HEK293 (cell line): ENCODE measurements around the gene KSR1.

Experiments
- CTCF ChIA-PET: fragments of 350-600 bp; formaldehyde crosslinking; extraction: SDS; loops from one replicate; lab custom pipeline; 2021; ENCODE audit warnings: antibody characterized with exemption; lab: Yijun Ruan, JAX
- POLR2A ChIA-PET: fragments of 300-600 bp; formaldehyde crosslinking; extraction: SDS; loops from one replicate; lab custom pipeline; 2020; ENCODE audit warnings: antibody characterized with exemption, inconsistent platforms; lab: Yijun Ruan, JAX
- H3K27ac ChIP-seq: fragments of 200-500 bp; sonication (Bioruptor generic); 2 replicates; pipeline ENCODE4 v1.5.1; 2014; ENCODE audit warnings: low read depth, low read length, control low read depth, inconsistent platforms; ENCODE audit errors: extremely low read depth
- H3K36me3 ChIP-seq, 2 experiments: fragments of 200-500 bp in 1 of 2; sonication (Bioruptor generic) in 1 of 2; 1 replicate in 1 of 2; 2 replicates in 1 of 2; pipeline ENCODE4 v1.5.1; 2014 to 2017; ENCODE audit warnings: inconsistent platforms in 2 of 2, low read length in 2 of 2; ENCODE audit not compliant: control insufficient read depth in 2 of 2, insufficient read depth in 1 of 2
- H3K4me1 ChIP-seq: fragments of 200-500 bp; sonication (Bioruptor generic); 2 replicates; pipeline ENCODE4 v1.5.1; 2014; ENCODE audit warnings: mild to moderate bottlenecking, low read length, inconsistent platforms; ENCODE audit not compliant: control insufficient read depth, insufficient read depth
- H3K4me3 ChIP-seq: 2 replicates; pipeline ENCODE4 v1.5.1; 2011; ENCODE audit warnings: low read depth, mild to moderate bottlenecking, control low read depth, low read length, moderate library complexity
- H3K9me3 ChIP-seq: fragments of 200-500 bp; sonication (Bioruptor generic); 2 replicates; pipeline ENCODE4 v1.5.1; 2014; ENCODE audit warnings: low read depth, low read length, inconsistent platforms; ENCODE audit not compliant: control insufficient read depth, insufficient read depth
- GLIS2 ChIP-seq: fragments of 450-650 bp; formaldehyde crosslinking; IDR thresholded peaks from 2 replicates; pipeline ENCODE4 v1.5.1; 2016; ENCODE audit warnings: missing biosample characterization, missing genetic modification characterization
- KLF1 ChIP-seq: fragments of 450-650 bp; formaldehyde crosslinking; IDR thresholded peaks from 2 replicates; pipeline ENCODE4 v1.5.1; 2016; ENCODE audit warnings: missing biosample characterization, missing genetic modification characterization
- SALL2 ChIP-seq: fragments of 450-650 bp; formaldehyde crosslinking; IDR thresholded peaks from 2 replicates; pipeline ENCODE4 v1.5.0; 2017; ENCODE audit warnings: missing biosample characterization, mild to moderate bottlenecking, missing genetic modification characterization, borderline replicate concordance
- ZNF10 ChIP-seq: fragments of 450-650 bp; formaldehyde crosslinking; IDR thresholded peaks from 2 replicates; pipeline ENCODE4 v1.5.1; 2017; ENCODE audit warnings: missing biosample characterization, missing genetic modification characterization
- ZNF114 ChIP-seq: fragments of 450-650 bp; formaldehyde crosslinking; IDR thresholded peaks from 2 replicates; pipeline ENCODE4 v1.5.0; 2017; ENCODE audit warnings: missing biosample characterization, missing genetic modification characterization
- ZNF175 ChIP-seq: fragments of 450-650 bp; formaldehyde crosslinking; IDR thresholded peaks from 2 replicates; pipeline ENCODE4 v1.5.1; 2016; ENCODE audit warnings: missing biosample characterization, missing genetic modification characterization
- ZNF2 ChIP-seq: fragments of 450-650 bp; formaldehyde crosslinking; IDR thresholded peaks from 2 replicates; pipeline ENCODE4 v1.5.1; 2016; ENCODE audit warnings: missing biosample characterization, missing genetic modification characterization
- ZNF248 ChIP-seq: fragments of 450-650 bp; formaldehyde crosslinking; IDR thresholded peaks from 2 replicates; pipeline ENCODE4 v1.5.1; 2017; ENCODE audit warnings: missing biosample characterization, missing genetic modification characterization
- ZNF473 ChIP-seq: fragments of 450-650 bp; formaldehyde crosslinking; IDR thresholded peaks from 2 replicates; pipeline ENCODE4 v1.5.1; 2017; ENCODE audit warnings: missing biosample characterization, missing genetic modification characterization
- ZNF548 ChIP-seq: fragments of 450-650 bp; formaldehyde crosslinking; IDR thresholded peaks from 2 replicates; pipeline ENCODE4 v1.5.1; 2016; ENCODE audit warnings: missing biosample characterization, missing genetic modification characterization
- ZNF585B ChIP-seq: fragments of 450-650 bp; formaldehyde crosslinking; IDR thresholded peaks from 2 replicates; pipeline ENCODE4 v1.5.1; 2016; ENCODE audit warnings: missing biosample characterization, missing genetic modification characterization
- ZNF664 ChIP-seq: fragments of 450-650 bp; formaldehyde crosslinking; IDR thresholded peaks from 2 replicates; pipeline ENCODE4 v1.5.1; 2016; ENCODE audit warnings: missing biosample characterization, missing genetic modification characterization
- ZNF777 ChIP-seq: fragments of 450-650 bp; formaldehyde crosslinking; IDR thresholded peaks from 2 replicates; pipeline ENCODE4 v1.5.1; 2017; ENCODE audit warnings: missing biosample characterization, missing genetic modification characterization, borderline replicate concordance
- ZNF785 ChIP-seq: fragments of 450-650 bp; formaldehyde crosslinking; IDR thresholded peaks from 2 replicates; pipeline ENCODE4 v1.5.1; 2016; ENCODE audit warnings: missing biosample characterization, missing genetic modification characterization
- TF ChIP-seq, protein P1 (sequence below): fragments of 450-650 bp; formaldehyde crosslinking; IDR thresholded peaks from 2 replicates; pipeline ENCODE4 v1.5.1; 2016; ENCODE audit warnings: missing biosample characterization, missing genetic modification characterization, borderline replicate concordance
- TF ChIP-seq, protein P2 (sequence below): fragments of 450-650 bp; formaldehyde crosslinking; IDR thresholded peaks from 2 replicates; pipeline ENCODE4 v1.5.1; 2016; ENCODE audit warnings: missing biosample characterization, missing genetic modification characterization
- TF ChIP-seq, protein P3 (sequence below): IDR thresholded peaks from 2 replicates; pipeline ENCODE4 v1.6.1; 2011; ENCODE audit warnings: mild to moderate bottlenecking, low read depth, low read length, borderline replicate concordance
- TF ChIP-seq, protein P4 (sequence below): fragments of 450-650 bp; formaldehyde crosslinking; IDR thresholded peaks from 2 replicates; pipeline ENCODE4 v1.5.1; 2016; ENCODE audit warnings: missing biosample characterization, missing genetic modification characterization
- TF ChIP-seq, protein P5 (sequence below): fragments of 450-650 bp; formaldehyde crosslinking; IDR thresholded peaks from 2 replicates; pipeline ENCODE4; 2016; ENCODE audit warnings: missing biosample characterization, missing genetic modification characterization

The KSR1 gene

DNA sequence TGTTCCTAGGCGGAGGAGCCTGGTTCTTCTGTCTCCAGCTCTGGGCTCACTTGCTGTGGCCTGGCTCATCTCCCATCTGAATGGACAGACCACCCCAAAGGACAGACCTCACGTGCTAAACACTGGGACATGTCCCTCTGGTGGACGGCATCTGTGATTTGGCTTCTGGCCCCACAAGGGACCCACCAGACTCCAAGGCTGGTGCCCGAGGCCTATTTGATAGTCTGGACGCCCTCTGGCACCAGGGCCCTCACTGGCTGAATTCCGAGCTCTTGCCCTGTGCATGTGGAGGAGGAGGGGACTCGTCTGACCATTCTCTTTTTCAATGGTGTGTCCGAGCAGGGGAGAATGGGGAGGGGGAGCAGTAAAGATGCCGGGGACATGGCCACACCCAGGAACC, 112.0 kb downstream of the KSR1 start:
- no peaks in the 10 kb centered on the region for H3K36me3 ChIP-seq
- ChIA-PET CTCF (interaction anchor here (0.7 to 4.9 kb wide), 16 partner anchors 8 to 332 kb away, joined by 3 to 39 read pairs (median 6); no protein-coding TSS in a partner anchor), POLR2A (no interaction called here)
- H3K4me3 ChIP-seq, result no peak overlapping the region
- no peaks in the 10 kb centered on the region for H3K9me3 ChIP-seq
- H3K4me1 ChIP-seq, result peaks cover 2% of the 10 kb centered on the region
- no peak overlapping the region for H3K27ac ChIP-seq
- TF ChIP-seq GLIS2 (tag by site-specific recombination), result no peak
- TF ChIP-seq ZNF777 (tag by site-specific recombination), result no peak
- TF ChIP-seq ZNF175, result no peak
- TF ChIP-seq ZNF473 (tag by site-specific recombination), result no peak
- TF ChIP-seq ZNF785 (tag by site-specific recombination), result no peak
- no peak for TF ChIP-seq SALL2 (tag by site-specific recombination)
- TF ChIP-seq ZNF585B (tag by site-specific recombination), result no peak
- TF ChIP-seq, protein P1, sequence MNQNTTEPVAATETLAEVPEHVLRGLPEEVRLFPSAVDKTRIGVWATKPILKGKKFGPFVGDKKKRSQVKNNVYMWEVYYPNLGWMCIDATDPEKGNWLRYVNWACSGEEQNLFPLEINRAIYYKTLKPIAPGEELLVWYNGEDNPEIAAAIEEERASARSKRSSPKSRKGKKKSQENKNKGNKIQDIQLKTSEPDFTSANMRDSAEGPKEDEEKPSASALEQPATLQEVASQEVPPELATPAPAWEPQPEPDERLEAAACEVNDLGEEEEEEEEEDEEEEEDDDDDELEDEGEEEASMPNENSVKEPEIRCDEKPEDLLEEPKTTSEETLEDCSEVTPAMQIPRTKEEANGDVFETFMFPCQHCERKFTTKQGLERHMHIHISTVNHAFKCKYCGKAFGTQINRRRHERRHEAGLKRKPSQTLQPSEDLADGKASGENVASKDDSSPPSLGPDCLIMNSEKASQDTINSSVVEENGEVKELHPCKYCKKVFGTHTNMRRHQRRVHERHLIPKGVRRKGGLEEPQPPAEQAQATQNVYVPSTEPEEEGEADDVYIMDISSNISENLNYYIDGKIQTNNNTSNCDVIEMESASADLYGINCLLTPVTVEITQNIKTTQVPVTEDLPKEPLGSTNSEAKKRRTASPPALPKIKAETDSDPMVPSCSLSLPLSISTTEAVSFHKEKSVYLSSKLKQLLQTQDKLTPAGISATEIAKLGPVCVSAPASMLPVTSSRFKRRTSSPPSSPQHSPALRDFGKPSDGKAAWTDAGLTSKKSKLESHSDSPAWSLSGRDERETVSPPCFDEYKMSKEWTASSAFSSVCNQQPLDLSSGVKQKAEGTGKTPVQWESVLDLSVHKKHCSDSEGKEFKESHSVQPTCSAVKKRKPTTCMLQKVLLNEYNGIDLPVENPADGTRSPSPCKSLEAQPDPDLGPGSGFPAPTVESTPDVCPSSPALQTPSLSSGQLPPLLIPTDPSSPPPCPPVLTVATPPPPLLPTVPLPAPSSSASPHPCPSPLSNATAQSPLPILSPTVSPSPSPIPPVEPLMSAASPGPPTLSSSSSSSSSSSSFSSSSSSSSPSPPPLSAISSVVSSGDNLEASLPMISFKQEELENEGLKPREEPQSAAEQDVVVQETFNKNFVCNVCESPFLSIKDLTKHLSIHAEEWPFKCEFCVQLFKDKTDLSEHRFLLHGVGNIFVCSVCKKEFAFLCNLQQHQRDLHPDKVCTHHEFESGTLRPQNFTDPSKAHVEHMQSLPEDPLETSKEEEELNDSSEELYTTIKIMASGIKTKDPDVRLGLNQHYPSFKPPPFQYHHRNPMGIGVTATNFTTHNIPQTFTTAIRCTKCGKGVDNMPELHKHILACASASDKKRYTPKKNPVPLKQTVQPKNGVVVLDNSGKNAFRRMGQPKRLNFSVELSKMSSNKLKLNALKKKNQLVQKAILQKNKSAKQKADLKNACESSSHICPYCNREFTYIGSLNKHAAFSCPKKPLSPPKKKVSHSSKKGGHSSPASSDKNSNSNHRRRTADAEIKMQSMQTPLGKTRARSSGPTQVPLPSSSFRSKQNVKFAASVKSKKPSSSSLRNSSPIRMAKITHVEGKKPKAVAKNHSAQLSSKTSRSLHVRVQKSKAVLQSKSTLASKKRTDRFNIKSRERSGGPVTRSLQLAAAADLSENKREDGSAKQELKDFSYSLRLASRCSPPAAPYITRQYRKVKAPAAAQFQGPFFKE (tag by site-specific recombination), result no peak
- TF ChIP-seq, protein P2, sequence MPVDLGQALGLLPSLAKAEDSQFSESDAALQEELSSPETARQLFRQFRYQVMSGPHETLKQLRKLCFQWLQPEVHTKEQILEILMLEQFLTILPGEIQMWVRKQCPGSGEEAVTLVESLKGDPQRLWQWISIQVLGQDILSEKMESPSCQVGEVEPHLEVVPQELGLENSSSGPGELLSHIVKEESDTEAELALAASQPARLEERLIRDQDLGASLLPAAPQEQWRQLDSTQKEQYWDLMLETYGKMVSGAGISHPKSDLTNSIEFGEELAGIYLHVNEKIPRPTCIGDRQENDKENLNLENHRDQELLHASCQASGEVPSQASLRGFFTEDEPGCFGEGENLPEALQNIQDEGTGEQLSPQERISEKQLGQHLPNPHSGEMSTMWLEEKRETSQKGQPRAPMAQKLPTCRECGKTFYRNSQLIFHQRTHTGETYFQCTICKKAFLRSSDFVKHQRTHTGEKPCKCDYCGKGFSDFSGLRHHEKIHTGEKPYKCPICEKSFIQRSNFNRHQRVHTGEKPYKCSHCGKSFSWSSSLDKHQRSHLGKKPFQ, result no peak
- TF ChIP-seq, protein P3, sequence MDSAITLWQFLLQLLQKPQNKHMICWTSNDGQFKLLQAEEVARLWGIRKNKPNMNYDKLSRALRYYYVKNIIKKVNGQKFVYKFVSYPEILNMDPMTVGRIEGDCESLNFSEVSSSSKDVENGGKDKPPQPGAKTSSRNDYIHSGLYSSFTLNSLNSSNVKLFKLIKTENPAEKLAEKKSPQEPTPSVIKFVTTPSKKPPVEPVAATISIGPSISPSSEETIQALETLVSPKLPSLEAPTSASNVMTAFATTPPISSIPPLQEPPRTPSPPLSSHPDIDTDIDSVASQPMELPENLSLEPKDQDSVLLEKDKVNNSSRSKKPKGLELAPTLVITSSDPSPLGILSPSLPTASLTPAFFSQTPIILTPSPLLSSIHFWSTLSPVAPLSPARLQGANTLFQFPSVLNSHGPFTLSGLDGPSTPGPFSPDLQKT, result no peak
- TF ChIP-seq KLF1 (tag by site-specific recombination), result no peak
- TF ChIP-seq ZNF10 (tag by site-specific recombination), result no peak
- TF ChIP-seq, protein P4, sequence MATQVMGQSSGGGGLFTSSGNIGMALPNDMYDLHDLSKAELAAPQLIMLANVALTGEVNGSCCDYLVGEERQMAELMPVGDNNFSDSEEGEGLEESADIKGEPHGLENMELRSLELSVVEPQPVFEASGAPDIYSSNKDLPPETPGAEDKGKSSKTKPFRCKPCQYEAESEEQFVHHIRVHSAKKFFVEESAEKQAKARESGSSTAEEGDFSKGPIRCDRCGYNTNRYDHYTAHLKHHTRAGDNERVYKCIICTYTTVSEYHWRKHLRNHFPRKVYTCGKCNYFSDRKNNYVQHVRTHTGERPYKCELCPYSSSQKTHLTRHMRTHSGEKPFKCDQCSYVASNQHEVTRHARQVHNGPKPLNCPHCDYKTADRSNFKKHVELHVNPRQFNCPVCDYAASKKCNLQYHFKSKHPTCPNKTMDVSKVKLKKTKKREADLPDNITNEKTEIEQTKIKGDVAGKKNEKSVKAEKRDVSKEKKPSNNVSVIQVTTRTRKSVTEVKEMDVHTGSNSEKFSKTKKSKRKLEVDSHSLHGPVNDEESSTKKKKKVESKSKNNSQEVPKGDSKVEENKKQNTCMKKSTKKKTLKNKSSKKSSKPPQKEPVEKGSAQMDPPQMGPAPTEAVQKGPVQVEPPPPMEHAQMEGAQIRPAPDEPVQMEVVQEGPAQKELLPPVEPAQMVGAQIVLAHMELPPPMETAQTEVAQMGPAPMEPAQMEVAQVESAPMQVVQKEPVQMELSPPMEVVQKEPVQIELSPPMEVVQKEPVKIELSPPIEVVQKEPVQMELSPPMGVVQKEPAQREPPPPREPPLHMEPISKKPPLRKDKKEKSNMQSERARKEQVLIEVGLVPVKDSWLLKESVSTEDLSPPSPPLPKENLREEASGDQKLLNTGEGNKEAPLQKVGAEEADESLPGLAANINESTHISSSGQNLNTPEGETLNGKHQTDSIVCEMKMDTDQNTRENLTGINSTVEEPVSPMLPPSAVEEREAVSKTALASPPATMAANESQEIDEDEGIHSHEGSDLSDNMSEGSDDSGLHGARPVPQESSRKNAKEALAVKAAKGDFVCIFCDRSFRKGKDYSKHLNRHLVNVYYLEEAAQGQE (tag by site-specific recombination), result no peak
- no peak for TF ChIP-seq ZNF2 (tag by site-specific recombination)
- TF ChIP-seq ZNF548, result no peak
- TF ChIP-seq ZNF664 (tag by site-specific recombination), result no peak
- TF ChIP-seq, protein P5, sequence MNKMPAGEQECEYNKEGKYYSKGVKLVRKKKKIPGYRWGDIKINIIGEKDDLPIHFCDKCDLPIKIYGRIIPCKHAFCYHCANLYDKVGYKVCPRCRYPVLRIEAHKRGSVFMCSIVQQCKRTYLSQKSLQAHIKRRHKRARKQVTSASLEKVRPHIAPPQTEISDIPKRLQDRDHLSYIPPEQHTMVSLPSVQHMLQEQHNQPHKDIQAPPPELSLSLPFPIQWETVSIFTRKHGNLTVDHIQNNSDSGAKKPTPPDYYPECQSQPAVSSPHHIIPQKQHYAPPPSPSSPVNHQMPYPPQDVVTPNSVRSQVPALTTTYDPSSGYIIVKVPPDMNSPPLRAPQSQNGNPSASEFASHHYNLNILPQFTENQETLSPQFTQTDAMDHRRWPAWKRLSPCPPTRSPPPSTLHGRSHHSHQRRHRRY (tag by site-specific recombination), result no peak
- TF ChIP-seq ZNF248, result no peak
- no peak for TF ChIP-seq ZNF114 (tag by site-specific recombination)
